GM06990 (cell line): Measurements from ENCODE around the gene CACNA2D2.

ENCODE experiments used
- DNase-seq: peaks from one replicate; pipeline ENCODE4 v3.0.0-alpha.2; 2011; ENCODE audit not compliant: insufficient read length; ENCODE audit errors: extremely low read depth
- H3K27me3 ChIP-seq: replicated peaks from 2 replicates; pipeline ENCODE4 v1.6.0; 2011; ENCODE audit warnings: low read length; ENCODE audit not compliant: control insufficient read depth, insufficient read depth
- H3K36me3 ChIP-seq: 2 replicates; pipeline ENCODE4 v1.5.1; 2011; ENCODE audit warnings: low read length; ENCODE audit not compliant: control insufficient read depth, insufficient read depth
- H3K4me3 ChIP-seq: replicated peaks from 2 replicates; pipeline ENCODE4 v1.5.1; 2011; ENCODE audit warnings: low read depth, mild to moderate bottlenecking, control low read depth, low read length
- TF ChIP-seq, protein P1 (sequence below): IDR thresholded peaks from 2 replicates; pipeline ENCODE4 v1.5.1; 2011; ENCODE audit warnings: low read length, control low read depth, mild to moderate bottlenecking, inconsistent platforms; ENCODE audit not compliant: insufficient read depth, poor library complexity, severe bottlenecking

Gene CACNA2D2

GRCh38 chr3:50374363-50375257 lies 128.8 kb downstream of the CACNA2D2 start:
- no peak for DNase-seq
- Histone ChIP-seq H3K27me3 (peaks cover 4% of the 10 kb centered on the region), H3K4me3 (no peak overlapping the region), H3K36me3 (no peaks in the 10 kb centered on the region)
- TF ChIP-seq, protein P1, sequence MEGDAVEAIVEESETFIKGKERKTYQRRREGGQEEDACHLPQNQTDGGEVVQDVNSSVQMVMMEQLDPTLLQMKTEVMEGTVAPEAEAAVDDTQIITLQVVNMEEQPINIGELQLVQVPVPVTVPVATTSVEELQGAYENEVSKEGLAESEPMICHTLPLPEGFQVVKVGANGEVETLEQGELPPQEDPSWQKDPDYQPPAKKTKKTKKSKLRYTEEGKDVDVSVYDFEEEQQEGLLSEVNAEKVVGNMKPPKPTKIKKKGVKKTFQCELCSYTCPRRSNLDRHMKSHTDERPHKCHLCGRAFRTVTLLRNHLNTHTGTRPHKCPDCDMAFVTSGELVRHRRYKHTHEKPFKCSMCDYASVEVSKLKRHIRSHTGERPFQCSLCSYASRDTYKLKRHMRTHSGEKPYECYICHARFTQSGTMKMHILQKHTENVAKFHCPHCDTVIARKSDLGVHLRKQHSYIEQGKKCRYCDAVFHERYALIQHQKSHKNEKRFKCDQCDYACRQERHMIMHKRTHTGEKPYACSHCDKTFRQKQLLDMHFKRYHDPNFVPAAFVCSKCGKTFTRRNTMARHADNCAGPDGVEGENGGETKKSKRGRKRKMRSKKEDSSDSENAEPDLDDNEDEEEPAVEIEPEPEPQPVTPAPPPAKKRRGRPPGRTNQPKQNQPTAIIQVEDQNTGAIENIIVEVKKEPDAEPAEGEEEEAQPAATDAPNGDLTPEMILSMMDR = no peak

GRCh38 chr3:50373146-50374051 lies 130.0 kb downstream of the CACNA2D2 start:
- peaks cover 6% of the 10 kb centered on the region for H3K27me3 ChIP-seq
- TF ChIP-seq, protein P1 = no peak
- no peak for DNase-seq
- no peaks in the 10 kb centered on the region for H3K36me3 ChIP-seq
- H3K4me3 ChIP-seq = no peak overlapping the region

DNA sequence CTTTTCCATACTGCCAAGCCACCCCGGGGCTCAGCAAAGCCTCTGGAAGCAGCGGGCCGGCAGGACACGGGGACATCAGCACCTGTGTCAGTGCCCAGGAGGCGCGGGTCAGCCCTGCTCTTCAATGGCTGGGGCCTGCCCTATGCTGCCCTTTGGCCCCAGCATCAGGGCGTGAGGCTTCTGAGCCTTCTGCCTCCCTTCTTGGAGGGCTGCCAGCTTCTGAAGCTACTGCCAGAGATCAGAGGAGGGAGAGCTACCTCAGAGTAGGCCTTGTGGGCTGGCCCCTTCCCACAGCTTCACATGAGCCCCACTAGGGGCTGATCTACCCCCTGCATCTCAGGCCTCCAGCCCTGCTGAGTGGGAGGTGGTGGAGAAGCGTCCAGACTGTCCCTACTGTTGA lies 131.1 kb downstream of the CACNA2D2 start:
- TF ChIP-seq, protein P1 = no peak
- Histone ChIP-seq H3K27me3 (peaks cover 6% of the 10 kb centered on the region), H3K4me3 (no peak overlapping the region), H3K36me3 (no peaks in the 10 kb centered on the region)
- no peak for DNase-seq

DNA sequence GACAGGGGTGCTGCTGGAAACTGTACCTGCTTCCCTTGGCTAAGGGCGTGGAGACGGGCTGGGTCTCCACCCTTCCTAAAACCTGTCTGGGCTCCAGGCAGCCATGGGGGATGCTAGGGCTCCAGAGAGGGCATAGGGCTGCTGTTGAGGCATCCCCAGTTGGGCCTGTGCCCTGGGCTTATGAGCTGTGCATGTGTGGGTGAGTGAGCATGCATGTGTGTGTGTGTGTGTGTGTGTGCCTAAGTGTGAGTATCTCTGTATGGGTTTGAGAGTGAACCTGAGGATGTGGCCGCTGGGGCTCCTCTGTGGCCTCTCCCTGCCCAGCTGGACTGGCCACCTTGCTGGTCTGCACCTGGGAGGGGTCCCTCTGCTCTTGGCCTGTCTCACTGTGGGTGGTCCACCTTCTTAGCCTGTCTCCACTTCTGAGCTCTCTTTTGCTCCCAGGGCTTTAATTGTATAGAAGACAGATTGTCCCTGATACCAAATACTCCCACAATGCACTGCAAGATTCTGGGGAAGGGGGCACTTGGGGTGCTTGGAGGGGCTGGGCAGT lies 132.2 kb downstream of the CACNA2D2 start:
- Histone ChIP-seq H3K27me3 (peaks cover 6% of the 10 kb centered on the region), H3K4me3 (no peak overlapping the region), H3K36me3 (no peaks in the 10 kb centered on the region)
- DNase-seq = no peak
- TF ChIP-seq, protein P1 = no peak

DNA sequence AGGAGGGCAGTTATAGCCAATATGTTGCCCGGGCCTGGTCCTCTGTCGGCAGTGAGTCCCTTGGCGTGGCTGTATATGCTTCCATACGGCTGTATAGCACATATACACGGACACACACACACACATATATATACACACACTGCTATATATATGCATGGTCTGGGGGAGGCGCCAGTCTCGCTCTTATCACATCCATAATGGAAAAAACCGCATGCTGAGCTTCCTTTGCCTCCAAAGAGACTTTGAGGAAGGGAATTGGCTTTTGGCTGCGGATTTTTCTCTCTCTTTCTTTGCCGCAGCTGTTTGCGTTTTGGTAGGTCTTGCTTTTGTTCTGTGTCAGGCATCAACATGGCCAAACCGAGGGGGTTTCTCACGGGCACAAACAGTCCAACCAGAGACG lies 132.8 kb downstream of the CACNA2D2 start:
- H3K36me3 ChIP-seq = no peaks in the 10 kb centered on the region
- no peak for DNase-seq
- H3K27me3 ChIP-seq = peaks cover 6% of the 10 kb centered on the region
- TF ChIP-seq, protein P1 = no peak
- H3K4me3 ChIP-seq = no peak overlapping the region
